Stimulated activated CD4-positive, alpha-beta T cell treated with anti-CD3 and anti-CD28 coated beads, Interleukin-15, amount 100 ng/mL, for 1 hour (primary cell): ENCODE results near the gene CUBN.
"Not testable (repeated sequence)": the region's sequence is repeated elsewhere in the genome, so short reads cannot be mapped to it uniquely, and the experiment has no call there.

Experiments
- DNase-seq, 2 donors: peaks; one replicate each; pipeline ENCODE4 v3.0.0-alpha.2; 2020; ENCODE audit warnings: low read depth in 1 of 2, low spot score in 1 of 2

Gene CUBN

GRCh38 chr10:17141504-17142229, 12.1 kb upstream of the CUBN start:
- DNase-seq, result no peak

- DNase-seq, result no peak
Measured at GRCh38 chr10:17140386-17140761, 10.8 kb upstream of the CUBN start.

GRCh38 chr10:17138460-17139042, 8.9 kb upstream of the CUBN start:
- no peak for DNase-seq

DNA sequence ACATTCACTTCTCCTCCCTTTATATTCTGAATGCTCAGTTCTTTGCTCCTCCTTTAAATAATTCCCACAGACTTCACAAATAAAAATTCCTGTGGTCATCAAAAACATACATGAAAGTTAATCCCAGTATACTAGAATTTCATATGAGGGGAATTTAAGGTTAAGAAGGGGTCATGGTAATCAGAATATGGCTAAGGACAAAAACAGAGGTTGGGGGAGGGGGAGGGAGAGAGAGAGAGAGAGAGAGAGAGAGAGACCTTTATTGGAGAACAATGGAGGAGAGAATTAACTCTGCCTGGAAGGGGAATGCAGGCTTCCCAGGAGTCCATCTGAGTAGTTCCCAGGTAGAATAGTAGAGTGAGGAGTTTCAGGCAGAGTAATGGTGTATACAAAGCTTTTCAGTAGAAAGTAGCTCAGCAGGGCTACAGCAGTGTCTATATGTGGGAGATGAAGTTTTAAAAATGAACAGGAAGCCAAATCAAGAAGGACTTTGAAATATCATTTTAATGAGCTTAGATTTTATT, 5.2 kb upstream of the CUBN start:
- no peak for DNase-seq

GRCh38 chr10:17134282-17134681, 4.7 kb upstream of the CUBN start:
- DNase-seq, result no peak

DNA sequence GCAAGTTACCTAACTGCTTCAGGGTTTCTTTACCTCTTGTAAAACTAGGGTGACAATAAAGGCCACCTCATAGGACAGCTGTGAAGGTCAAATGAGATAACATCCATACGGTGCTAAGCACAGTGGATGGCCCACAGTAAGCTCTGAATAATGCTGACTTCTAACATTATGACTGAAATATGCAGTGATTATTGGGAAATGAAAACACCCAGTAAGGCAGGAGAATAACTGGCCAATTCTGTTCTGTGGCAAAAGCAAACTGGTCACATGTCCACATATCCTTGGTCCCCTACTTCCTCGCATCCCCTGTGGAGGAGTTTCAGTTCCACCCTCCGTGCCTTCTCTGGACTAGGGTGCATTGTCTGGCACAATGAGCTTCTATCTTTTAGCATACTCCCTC, 1.4 kb downstream of the CUBN start:
- DNase-seq, result no peak

- no peak for DNase-seq
Measured at GRCh38 chr10:17126327-17126726, 3.3 kb downstream of the CUBN start.

DNA sequence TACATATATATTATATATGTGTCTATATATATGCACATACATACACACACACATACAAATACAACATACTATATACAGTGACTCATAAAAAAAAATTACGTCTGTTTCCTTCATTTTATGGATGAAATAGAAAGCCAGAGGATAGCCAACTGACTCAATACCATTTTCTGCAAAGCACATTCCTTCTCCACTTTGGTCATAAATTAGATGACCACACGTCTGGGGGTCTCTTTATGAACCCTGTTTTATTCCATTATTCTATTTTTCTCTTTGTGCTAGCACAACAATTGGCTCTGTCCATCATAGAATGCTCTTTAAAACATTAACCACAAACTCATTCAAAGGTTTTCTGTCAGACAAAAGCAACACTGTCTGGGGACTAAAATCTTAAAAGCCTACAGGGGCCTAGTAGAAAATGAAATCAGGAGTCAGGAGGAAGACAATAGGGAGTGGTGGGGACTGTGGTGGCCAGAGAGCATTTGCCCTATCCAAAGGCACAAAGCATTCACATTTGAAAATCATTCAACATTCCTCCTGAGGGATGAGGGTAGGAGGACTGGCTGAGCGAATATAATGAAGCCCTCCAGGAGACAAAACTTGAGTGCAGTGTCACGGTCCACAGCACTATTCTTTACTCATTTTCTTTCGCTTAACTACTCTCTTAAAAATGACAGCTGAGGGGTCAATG, 4.3 kb downstream of the CUBN start:
- DNase-seq, result no peak

GRCh38 chr10:17123961-17124360, 5.7 kb downstream of the CUBN start:
- no peak for DNase-seq

DNA sequence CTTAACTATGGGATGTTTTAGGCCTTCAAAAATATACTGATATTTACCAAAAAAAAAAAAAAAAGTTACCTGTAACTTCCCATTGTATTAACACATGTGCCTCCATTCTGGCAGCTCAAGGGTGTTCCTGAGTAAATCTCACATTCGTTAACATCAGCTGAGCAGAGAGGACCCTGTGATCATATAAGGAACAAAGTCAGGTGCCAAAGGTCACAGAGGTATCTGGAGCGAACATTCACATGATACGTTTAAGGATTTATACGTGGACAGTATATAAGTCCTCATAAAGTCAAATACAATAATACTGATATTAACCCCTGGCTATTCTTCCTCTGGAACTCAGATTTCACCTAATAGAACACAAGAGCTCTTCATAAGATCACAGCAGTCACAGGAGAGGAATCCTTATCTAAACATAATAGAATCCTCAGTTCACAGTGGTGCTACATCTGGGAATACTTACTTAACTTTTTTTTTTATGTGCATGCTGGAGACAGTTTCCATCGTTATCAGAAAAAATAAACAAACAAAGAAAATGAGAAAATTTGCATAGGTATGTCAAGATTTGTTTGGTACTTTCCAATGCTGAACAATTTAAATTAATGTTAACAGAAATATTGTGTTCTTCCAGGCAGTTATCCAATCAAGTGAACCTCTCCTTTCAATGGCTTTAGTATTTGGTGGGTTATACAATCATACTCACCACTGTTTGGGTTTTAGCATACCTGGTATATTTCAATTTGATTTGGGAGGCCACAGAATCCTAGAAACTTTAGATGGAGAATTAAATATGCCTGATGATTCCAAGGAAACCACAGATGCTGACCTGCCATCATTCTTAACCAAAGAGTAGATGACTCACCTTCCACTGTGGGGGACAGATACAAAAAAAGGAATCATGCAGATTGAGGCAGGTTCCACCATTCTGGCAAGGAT, 6.6 kb downstream of the CUBN start:
- DNase-seq, result no peak

DNA sequence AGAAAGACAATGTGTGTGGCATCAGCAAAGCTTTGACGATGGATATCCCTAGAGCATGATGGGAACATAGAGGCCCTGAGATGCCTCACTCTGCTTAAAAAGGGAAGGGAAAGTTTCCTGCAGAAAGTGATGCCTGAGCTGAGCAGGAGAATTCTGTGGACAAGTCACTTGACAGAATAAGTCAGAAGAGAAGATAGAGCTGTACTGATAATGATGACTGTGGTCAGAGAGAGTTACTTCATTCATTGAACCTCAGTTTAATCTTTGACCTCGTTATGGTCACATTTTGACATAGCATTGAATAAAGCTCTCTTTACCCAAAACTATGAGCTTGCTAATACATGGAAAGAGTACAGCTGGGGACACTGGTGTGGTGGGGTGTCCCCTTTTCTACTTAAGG, 7.6 kb downstream of the CUBN start:
- DNase-seq, result no peak

DNA sequence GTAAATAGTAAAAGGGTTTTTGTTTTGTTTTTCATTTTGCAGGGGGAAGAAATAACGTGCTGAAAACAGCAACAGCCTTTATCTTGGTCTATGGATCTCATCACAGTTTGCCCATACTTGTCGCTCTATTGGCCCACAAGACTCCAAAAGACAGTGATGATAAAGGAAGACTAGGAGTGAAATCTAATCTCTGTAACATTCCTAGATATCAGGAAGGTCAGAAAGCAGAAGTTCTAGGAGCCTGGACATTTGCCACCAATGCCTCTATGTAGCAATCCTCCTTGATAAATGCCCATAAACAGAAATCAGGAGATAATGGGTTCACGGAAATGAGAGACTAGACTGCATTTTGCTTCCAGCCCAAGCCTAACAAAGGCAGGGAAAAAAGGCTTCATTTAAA, 8.9 kb downstream of the CUBN start:
- DNase-seq, result no peak

GRCh38 chr10:17119845-17120244, 9.8 kb downstream of the CUBN start:
- no peak for DNase-seq

GRCh38 chr10:17116193-17116592, 13.4 kb downstream of the CUBN start:
- DNase-seq, result no peak

- DNase-seq, result no peak
Measured at GRCh38 chr10:17115683-17116082, 13.9 kb downstream of the CUBN start.

- not testable (repeated sequence) for DNase-seq
Measured at GRCh38 chr10:17114878-17115444, 14.7 kb downstream of the CUBN start.

GRCh38 chr10:17113889-17114540, 15.6 kb downstream of the CUBN start:
- DNase-seq, result no peak

DNA sequence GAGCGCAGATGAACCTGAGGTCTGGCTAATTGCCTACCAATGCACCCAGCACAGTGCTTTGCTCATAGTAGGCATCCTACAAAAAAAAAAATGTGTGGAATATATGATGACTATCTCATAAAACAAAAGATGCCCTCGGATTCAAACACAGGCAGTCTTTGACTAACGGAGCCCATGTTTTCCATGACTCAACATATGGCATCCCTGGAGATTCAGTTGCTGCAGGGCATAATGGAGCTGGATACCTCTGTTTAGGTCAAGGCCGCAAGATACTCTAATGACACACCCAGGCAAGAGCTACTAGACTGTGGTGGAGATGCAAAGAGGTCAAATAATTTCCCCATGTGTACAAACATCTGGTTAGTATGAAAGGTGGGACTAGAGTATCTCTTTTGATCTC, 16.3 kb downstream of the CUBN start:
- no peak for DNase-seq

GRCh38 chr10:17112566-17112965, 17.0 kb downstream of the CUBN start:
- DNase-seq, result no peak

DNA sequence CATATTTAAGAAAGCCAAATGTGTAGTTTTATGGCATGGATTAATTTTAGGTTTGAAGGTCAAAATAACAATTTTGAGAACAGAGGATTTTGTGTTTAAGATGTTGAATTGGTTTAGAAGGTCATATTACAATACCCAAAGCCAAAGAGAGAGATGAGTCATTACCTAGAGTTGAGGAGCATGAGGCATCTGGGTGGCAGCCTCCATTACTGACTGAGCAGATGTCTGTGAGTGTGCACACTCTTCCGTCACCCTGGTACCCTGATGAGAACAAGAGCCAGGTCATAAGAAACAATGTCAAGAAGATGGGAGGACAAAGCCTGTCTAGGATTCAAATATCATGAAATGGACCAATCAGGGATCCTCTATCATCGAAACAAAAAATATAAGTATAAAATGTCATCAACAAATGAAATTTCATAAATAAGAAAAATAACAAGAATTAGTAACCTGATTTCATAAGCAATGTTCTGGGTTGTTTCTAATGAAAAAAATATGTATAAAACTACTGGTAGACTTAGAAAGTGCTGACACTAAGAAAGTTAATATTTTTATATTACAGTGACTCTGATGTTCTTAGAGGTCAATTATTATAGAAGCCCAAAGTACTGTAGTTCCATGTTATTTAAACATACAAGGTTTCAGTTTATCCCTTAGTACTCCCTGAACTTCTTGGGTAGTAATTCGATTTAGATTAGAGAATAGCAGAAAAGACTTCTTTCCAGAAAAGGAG, 20.0 kb downstream of the CUBN start:
- no peak for DNase-seq
